Trophoblast cell (in vitro differentiated cells and primary cell): Measurements from ENCODE around the gene RIPK4. TPM values are rescaled to one million over a fixed set of nuclear protein-coding genes. Genes with fewer than 3 reads are reported as not detected.

ENCODE experiments used
- DNase-seq, 2 donors: peaks; one replicate each; pipeline ENCODE4 v3.0.0-alpha.2; 2016
- H2AFZ ChIP-seq: 2 replicates; pipeline ENCODE4 v1.6.1; 2013; ENCODE audit warnings: low read length, moderate library complexity, mild to moderate bottlenecking; ENCODE audit not compliant: insufficient read depth, poor library complexity
- H2AK5ac ChIP-seq: 2 replicates; pipeline ENCODE4 v1.6.1; 2013; ENCODE audit warnings: mild to moderate bottlenecking, low read length
- H2BK120ac ChIP-seq: 2 replicates; pipeline ENCODE4 v1.6.1; 2013; ENCODE audit warnings: low read length, mild to moderate bottlenecking, moderate library complexity; ENCODE audit not compliant: insufficient read depth, poor library complexity
- H2BK12ac ChIP-seq: 2 replicates; pipeline ENCODE4 v1.6.1; 2013; ENCODE audit warnings: mild to moderate bottlenecking, low read length, moderate library complexity
- H2BK5ac ChIP-seq: 2 replicates; pipeline ENCODE4 v1.6.1; 2013; ENCODE audit warnings: low read length, low read depth, moderate library complexity, mild to moderate bottlenecking; ENCODE audit not compliant: poor library complexity
- H3K14ac ChIP-seq: 2 replicates; pipeline ENCODE4 v1.6.1; 2013; ENCODE audit warnings: mild to moderate bottlenecking, low read length
- H3K18ac ChIP-seq: 2 replicates; pipeline ENCODE4 v1.6.1; 2013; ENCODE audit warnings: mild to moderate bottlenecking, low read length
- H3K23ac ChIP-seq: 2 replicates; pipeline ENCODE4 v1.6.1; 2013; ENCODE audit warnings: low read length
- H3K27ac ChIP-seq: 2 replicates; pipeline ENCODE4 v1.5.1; 2013; ENCODE audit warnings: low read depth, mild to moderate bottlenecking, inconsistent platforms, low read length, moderate library complexity
- H3K27me3 ChIP-seq: 2 replicates; pipeline ENCODE4 v1.6.1; 2013; ENCODE audit warnings: inconsistent platforms, mild to moderate bottlenecking, low read length, moderate library complexity; ENCODE audit not compliant: insufficient read depth
- H3K36me3 ChIP-seq, 2 experiments: 1 replicate in 1 of 2; 2 replicates in 1 of 2; pipeline ENCODE4 v1.6.1; 2013; ENCODE audit warnings: low read length in 2 of 2, mild to moderate bottlenecking in 2 of 2, moderate library complexity in 1 of 2; ENCODE audit not compliant: insufficient read depth in 2 of 2, control insufficient read depth in 1 of 2
- H3K4ac ChIP-seq: 2 replicates; pipeline ENCODE4 v1.6.1; 2013; ENCODE audit warnings: low read depth, mild to moderate bottlenecking, low read length, moderate library complexity
- H3K4me1 ChIP-seq, 2 experiments: 1 replicate in 1 of 2; 2 replicates in 1 of 2; pipeline ENCODE4 v1.6.1; 2013; ENCODE audit warnings: low read length in 2 of 2, mild to moderate bottlenecking in 2 of 2, moderate library complexity in 1 of 2; ENCODE audit not compliant: insufficient read depth in 2 of 2, control insufficient read depth in 1 of 2
- H3K4me2 ChIP-seq: 2 replicates; pipeline ENCODE4 v1.6.1; 2013; ENCODE audit warnings: inconsistent platforms, mild to moderate bottlenecking, low read length, moderate library complexity
- H3K4me3 ChIP-seq: 2 replicates; pipeline ENCODE4 v1.5.1; 2013; ENCODE audit warnings: mild to moderate bottlenecking, low read depth, low read length, inconsistent platforms
- H3K79me1 ChIP-seq: one replicate; pipeline ENCODE4 v1.6.1; 2013; ENCODE audit warnings: low read length
- H3K79me2 ChIP-seq: 2 replicates; pipeline ENCODE4 v1.6.1; 2013; ENCODE audit warnings: low read length, mild to moderate bottlenecking; ENCODE audit not compliant: control insufficient read depth, insufficient read depth, poor library complexity
- H3K9ac ChIP-seq: 2 replicates; pipeline ENCODE4 v1.6.1; 2013; ENCODE audit warnings: mild to moderate bottlenecking, low read length
- H3K9me3 ChIP-seq: 2 replicates; pipeline ENCODE4 v1.6.1; 2013; ENCODE audit warnings: low read depth, mild to moderate bottlenecking, control low read depth, inconsistent platforms, low read length; ENCODE audit not compliant: insufficient read depth
- H4K12ac ChIP-seq: 2 replicates; pipeline ENCODE4 v1.6.1; 2013; ENCODE audit warnings: low read depth, mild to moderate bottlenecking, low read length, moderate library complexity
- H4K8ac ChIP-seq: 2 replicates; pipeline ENCODE4 v1.6.1; 2013; ENCODE audit warnings: low read depth, mild to moderate bottlenecking, low read length, moderate library complexity
- H4K91ac ChIP-seq: one replicate; pipeline ENCODE4 v1.6.1; 2013; ENCODE audit warnings: low read depth, mild to moderate bottlenecking, low read length, moderate library complexity
- WGBS: extraction: QIAGEN DNeasy Blood & Tissue Kit; methylation state at CpG from one replicate; pipeline ENCODE4 v1.1.7; 2013; ENCODE audit warnings: missing lambda C conversion rate; ENCODE audit not compliant: insufficient read length, insufficient coverage; ENCODE audit errors: extremely low coverage; 5-methylcytosine and 5-hydroxymethylcytosine counted together
- polyA plus RNA-seq: library from polyadenylated mRNA; stranded (reverse); fragments of 200-250 nt; gene quantifications from 2 replicates; pipeline ENCODE4 v1.2.3, GENCODE V29; 2013

The RIPK4 gene
- 2.6 and 2.7 TPM in 2 replicates for polyA plus RNA-seq

- no CpG with 5 or more reads among the region's 53 CpGs for WGBS
- Histone ChIP-seq H2BK12ac (peak within 1 kb of the TSS; percentile 68), H4K8ac (peak within 1 kb of the TSS; percentile 94), H2BK5ac (no peak within 1 kb of the TSS), H4K91ac (peak within 1 kb of the TSS; percentile 64), H2AFZ (peak within 1 kb of the TSS; percentile 99), H3K36me3 (no peaks in the 10 kb centered on the region), H3K4me1 (peaks cover 31 to 38% of the 10 kb centered on the region in 2 experiments), H3K4ac (peak within 1 kb of the TSS; percentile 87), H2BK120ac (peak within 1 kb of the TSS; percentile 59), H3K27ac (no peak within 1 kb of the TSS), H3K9me3 (peaks cover 3% of the 10 kb centered on the region), H3K79me2 (peaks cover 9% of the 10 kb centered on the region), H3K23ac (no peak within 1 kb of the TSS), H3K79me1 (peaks cover 10% of the 10 kb centered on the region), H3K18ac (peak within 1 kb of the TSS; percentile 86), H3K14ac (peak within 1 kb of the TSS; percentile 78), H3K9ac (no peak within 1 kb of the TSS), H3K27me3 (peaks cover 14% of the 10 kb centered on the region), H2AK5ac (no peak within 1 kb of the TSS), H3K4me2 (peak within 1 kb of the TSS; percentile 87), H3K4me3 (peak within 1 kb of the TSS; percentile 85), H4K12ac (peak within 1 kb of the TSS; percentile 85)
- DNase-seq: peak; percentile 90
Measured at GRCh38 chr21:41766883-41767605, at the start of gene RIPK4. Gene RIPK4, minus strand, starts transcription at chr21:41767052. Its CDS starts 11 bp downstream, at chr21:41767041.

GRCh38 chr21:41815652-41816582, 49.1 kb upstream of the RIPK4 start:
- Histone ChIP-seq H3K36me3 (peaks cover 25 to 29% of the 10 kb centered on the region in 2 experiments), H2BK5ac (no peak overlapping the region), H3K9ac (no peak overlapping the region), H2BK12ac (no peak overlapping the region), H2AK5ac (no peak overlapping the region), H3K4me1 (no peaks in the 10 kb centered on the region), H3K18ac (no peak overlapping the region), H4K12ac (no peak overlapping the region), H4K8ac (no peak overlapping the region), H3K79me2 (no peaks in the 10 kb centered on the region), H3K9me3 (peaks cover 2% of the 10 kb centered on the region), H3K79me1 (no peaks in the 10 kb centered on the region), H3K4ac (no peak overlapping the region), H2BK120ac (no peak overlapping the region), H3K4me3 (peak overlapping the region; percentile 37), H3K14ac (no peak overlapping the region), H3K4me2 (no peak overlapping the region), H2AFZ (no peak overlapping the region), H3K27me3 (no peaks in the 10 kb centered on the region), H3K27ac (no peak overlapping the region), H3K23ac (no peak overlapping the region), H4K91ac (no peak overlapping the region)
- no CpG with 5 or more reads among the region's 50 CpGs for WGBS
- DNase-seq: no peak

- no peak overlapping the region for H2BK120ac ChIP-seq
- no peak overlapping the region for H3K4me2 ChIP-seq
- no peak overlapping the region for H2AFZ ChIP-seq
- DNase-seq: no peak
- H2BK5ac ChIP-seq: no peak overlapping the region
- no peak overlapping the region for H3K27ac ChIP-seq
- H3K9me3 ChIP-seq: no peaks in the 10 kb centered on the region
- H3K18ac ChIP-seq: no peak overlapping the region
- no peak overlapping the region for H2AK5ac ChIP-seq
- H3K4me1 ChIP-seq: no peaks in the 10 kb centered on the region
- H3K14ac ChIP-seq: no peak overlapping the region
- H3K79me1 ChIP-seq: no peaks in the 10 kb centered on the region
- no peak overlapping the region for H3K4ac ChIP-seq
- no peak overlapping the region for H3K4me3 ChIP-seq
- no peak overlapping the region for H4K8ac ChIP-seq
- no peaks in the 10 kb centered on the region for H3K27me3 ChIP-seq
- no peak overlapping the region for H3K9ac ChIP-seq
- no peak overlapping the region for H4K12ac ChIP-seq
- no peaks in the 10 kb centered on the region for H3K79me2 ChIP-seq
- no peak overlapping the region for H4K91ac ChIP-seq
- H3K36me3 ChIP-seq: peaks cover 30 to 31% of the 10 kb centered on the region in 2 experiments
- H2BK12ac ChIP-seq: no peak overlapping the region
- H3K23ac ChIP-seq: no peak overlapping the region
- no CpG with 5 or more reads among the region's 11 CpGs for WGBS
Measured at GRCh38 chr21:41813226-41813625, 46.4 kb upstream of the RIPK4 start.

- Histone ChIP-seq H2AFZ (no peak overlapping the region), H3K27ac (no peak overlapping the region), H4K91ac (no peak overlapping the region), H3K18ac (no peak overlapping the region), H3K4me3 (no peak overlapping the region), H3K36me3 (peaks cover 30 to 31% of the 10 kb centered on the region in 2 experiments), H4K12ac (no peak overlapping the region), H2AK5ac (no peak overlapping the region), H3K9me3 (no peaks in the 10 kb centered on the region), H3K4ac (no peak overlapping the region), H3K14ac (no peak overlapping the region), H2BK120ac (no peak overlapping the region), H4K8ac (no peak overlapping the region), H3K79me1 (no peaks in the 10 kb centered on the region), H3K23ac (no peak overlapping the region), H3K79me2 (no peaks in the 10 kb centered on the region), H3K4me2 (no peak overlapping the region), H3K9ac (no peak overlapping the region), H3K4me1 (no peaks in the 10 kb centered on the region), H2BK12ac (no peak overlapping the region), H2BK5ac (no peak overlapping the region), H3K27me3 (no peaks in the 10 kb centered on the region)
- WGBS: no CpG with 5 or more reads among the region's 13 CpGs
- DNase-seq: no peak
Measured at GRCh38 chr21:41812679-41813078, 45.8 kb upstream of the RIPK4 start.
